NCI-H2227 (cell line): ENCODE data around the gene OPTN.
"Not testable (repeated sequence)": the region's sequence is repeated elsewhere in the genome, so short reads cannot be mapped to it uniquely, and the experiment has no call there.

Experiments
- DNase-seq: peaks from one replicate; lab custom pipeline; 2025; ENCODE audit not compliant: unreplicated experiment; lab: John Stamatoyannopoulos, UW

Gene OPTN

DNA sequence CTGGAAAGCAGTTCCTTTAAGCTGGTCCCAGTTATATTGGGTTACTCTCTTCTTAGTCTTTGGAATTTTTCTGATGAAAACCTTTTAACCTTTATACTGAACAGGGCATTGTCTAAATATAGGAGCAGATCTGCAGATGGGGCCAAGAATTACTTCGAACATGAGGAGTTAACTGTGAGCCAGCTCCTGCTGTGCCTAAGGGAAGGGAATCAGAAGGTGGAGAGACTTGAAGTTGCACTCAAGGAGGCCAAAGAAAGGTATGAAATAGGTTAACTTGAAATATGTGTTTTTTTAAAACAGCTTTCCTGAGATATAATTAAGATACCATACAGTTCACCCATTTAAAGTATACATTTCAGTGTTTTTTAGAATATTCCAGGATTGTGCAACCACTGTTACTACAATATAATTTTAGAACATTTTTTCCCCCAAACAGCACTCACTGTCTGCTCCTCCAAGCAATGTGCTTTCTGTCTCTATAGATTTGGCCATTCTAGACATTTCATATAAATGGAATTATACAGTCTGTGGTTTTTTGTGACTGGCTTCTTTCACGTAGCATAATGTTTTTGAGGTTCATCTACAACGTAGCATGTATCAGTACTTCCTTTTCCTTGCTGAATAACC, 18.9 kb downstream of the OPTN start:
- DNase-seq: no peak

DNA sequence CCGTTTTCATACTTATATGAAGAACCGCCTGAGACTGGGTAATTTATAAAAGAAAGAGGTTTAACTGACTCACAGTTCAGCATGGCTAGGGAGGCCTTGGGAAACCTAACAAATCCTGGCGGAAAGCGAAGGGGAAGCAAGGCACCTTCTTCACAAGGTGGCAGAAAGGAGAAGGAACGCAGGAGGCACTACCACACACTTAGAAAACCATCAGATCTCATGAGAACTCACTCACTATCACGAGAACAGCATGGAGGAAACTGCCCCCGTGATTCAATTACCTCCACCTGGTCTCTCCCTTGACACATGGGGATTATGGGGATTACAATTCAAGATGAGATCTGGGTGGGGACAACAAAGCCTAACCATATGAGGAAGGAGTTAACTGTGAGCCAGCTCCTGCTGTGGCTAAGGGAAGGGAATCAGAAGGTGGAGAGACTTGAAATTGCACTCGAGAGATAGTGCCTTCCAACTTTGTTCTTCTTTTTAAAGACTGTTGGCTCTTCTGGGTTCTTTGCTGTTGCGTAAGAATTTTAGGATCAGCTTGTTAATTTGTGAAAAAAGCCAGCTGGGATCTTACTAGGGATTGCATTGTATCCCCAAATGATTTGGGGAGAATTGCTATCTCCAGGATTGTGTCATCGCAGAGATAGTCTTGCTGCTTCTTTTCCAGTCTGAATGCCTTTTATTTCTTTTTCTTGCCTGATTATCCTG, 21.0 kb downstream of the OPTN start:
- DNase-seq: no peak

DNA sequence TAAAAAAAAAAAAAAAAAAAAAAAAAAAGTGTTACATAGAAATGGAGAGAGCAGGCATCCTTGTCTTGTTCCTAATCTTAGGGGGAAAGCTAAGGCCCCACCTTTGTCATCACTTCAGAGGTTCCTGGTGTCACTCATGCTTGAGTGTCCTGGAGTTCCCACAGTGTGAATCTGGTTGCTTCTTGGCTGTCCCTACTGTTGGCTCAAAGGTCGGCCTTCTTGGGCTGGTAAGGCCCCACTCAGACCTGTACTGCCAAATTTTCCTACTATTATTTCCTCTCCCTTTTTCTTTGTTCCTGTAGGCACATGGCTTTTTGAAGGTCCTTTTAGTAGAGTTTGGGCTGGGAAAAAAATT, 21.5 kb downstream of the OPTN start:
- no peak for DNase-seq

DNA sequence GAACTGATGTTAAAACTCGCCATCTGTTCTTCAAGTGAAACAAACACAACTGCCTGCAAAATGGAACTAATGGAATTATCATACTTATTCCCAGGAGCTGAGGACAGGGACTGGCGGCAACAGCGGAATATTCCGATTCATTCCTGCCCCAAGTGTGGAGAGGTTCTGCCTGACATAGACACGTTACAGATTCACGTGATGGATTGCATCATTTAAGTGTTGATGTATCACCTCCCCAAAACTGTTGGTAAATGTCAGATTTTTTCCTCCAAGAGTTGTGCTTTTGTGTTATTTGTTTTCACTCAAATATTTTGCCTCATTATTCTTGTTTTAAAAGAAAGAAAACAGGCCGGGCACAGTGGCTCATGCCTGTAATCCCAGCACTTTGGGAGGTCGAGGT, 36.7 kb downstream of the OPTN start:
- DNase-seq: no peak

DNA sequence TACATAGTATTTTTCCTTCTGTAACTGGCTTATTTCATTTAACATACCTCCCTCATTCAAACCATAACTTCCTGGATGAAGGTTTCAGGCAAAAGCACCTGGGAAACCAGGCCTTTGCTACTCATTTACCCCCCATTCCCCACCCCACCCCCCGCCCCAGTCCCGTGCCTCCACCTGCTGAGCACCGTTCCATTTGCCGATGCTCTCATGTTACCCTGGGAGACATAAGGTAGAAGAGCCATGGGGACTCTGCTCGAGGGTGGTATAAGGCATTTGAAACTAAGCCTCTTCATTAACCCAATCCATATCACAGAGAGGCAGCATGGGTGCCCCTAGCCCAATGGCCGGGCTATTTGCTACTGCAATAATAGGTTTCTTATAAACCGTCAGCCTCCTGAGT, 39.2 kb downstream of the OPTN start:
- no peak for DNase-seq

DNA sequence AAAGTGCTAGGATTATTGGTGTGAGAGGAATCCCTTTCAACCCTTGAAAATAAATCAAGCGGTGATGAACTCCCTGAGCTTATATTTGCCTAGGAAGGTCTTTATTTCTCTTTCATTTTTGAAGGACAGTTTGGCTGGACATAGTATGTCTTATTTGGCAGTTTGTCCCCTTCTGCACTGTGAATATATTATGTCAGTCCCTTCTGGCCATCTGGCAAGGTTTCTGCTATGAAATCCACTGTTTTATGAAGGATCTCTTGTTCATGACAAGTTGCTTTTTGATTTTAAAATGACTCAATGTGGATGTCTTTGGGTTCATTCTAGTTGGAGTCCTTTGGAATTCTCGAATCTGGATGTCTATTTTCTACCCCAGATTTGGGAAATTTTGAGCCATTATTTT, 39.7 kb downstream of the OPTN start:
- DNase-seq: no peak

DNA sequence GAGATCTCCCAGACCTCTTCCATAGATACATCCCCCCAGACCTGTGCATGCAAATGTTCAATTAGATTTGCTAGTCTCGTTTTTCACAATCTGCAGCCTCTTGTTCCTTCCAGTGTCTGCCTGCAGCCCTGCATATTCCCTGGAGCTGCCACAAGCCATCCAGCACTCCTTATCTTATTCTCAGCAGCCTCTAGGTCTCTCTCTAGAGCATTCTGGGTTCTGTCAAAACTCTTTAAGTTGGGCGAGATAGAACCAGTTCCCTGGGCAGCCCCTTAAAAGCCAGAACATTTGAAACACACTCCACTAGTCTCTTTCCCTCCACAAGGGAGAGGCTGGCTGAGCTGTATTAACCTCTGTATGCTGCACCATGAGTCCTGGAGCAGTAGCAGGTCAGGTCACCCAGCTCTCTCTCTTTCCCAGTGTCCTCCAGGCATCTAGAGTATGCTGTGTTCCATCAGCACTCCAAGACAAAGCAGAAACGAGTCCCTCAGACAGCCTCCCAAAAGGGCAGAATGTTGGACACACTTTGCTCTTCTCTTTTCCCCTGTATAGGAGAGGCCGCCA, 40.7 kb downstream of the OPTN start:
- no peak for DNase-seq

DNA sequence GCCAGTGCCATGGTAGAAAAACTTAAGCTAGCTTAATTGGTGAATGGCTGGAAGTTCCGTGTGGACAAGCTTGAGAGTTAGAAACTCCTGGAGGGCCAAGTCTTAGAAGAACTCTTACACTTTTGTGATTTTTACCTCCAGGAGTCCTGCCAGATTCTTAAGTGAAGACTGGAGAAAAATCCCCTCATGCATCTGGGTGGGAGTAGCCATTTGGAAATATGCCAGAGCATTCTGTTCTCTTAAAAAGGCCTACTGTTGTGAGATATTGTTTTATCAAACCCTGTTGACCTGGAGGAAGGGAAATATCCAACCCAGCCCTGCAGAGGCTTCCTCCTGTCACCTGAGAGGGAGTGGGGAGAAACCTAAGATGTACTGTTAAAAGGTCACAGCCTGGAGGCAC, 43.8 kb downstream of the OPTN start:
- DNase-seq: no peak

DNA sequence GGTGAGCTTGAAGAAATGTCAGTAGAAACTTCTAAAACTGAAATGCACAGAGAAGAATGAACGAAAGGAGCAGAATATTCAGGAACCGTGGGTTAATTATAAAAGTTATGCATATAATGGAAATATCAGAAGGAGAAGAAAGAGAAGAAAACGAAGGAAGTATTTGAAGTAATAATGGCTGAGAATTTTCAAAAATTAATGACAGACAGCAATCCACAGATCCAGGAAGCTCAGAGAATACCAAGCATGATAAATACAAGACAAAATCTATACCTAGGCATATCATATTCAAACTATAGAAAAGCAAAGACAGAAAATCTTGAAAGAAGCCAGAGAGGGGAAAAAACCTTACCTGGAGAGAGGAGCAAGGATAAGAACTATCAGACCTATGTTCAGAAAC, 44.9 kb downstream of the OPTN start:
- DNase-seq: no peak

DNA sequence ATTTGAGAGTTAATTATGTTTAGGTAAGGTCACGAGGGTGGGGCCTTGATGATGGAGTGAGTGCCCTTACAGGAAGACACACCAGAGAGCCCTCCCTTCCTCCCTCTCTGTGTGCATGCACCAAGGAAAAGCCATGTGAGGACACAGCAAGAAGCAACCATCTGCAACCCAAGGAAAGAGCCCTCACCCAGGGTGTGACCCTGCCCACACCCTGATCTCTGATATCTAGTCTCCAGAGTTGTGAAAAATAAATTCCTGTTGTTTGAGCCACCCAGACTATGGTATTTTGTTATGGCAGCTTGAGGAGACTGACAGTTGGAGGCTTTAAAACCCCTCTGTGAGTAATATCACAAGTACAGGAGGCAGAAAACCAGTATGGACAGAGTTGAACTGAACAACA, 46.4 kb downstream of the OPTN start:
- no peak for DNase-seq

DNA sequence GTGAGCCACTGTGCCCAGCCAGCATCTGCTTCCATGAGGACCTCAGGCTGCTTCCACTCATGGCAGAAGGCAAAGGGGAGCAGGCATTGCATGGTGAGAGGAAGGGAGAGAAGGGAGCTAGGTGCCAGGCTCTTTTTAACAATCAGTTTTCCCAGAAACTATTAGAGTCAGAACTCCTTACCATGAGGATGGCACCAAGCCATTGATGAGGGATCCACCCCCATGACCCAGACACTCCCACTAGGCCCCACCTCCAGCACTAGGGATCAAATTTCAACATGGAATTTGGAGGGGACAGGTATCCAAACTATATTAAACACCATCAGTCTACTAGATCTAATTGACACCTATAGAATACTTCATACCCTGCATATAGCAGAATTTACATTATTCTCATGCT, 47.2 kb downstream of the OPTN start:
- no peak for DNase-seq

DNA sequence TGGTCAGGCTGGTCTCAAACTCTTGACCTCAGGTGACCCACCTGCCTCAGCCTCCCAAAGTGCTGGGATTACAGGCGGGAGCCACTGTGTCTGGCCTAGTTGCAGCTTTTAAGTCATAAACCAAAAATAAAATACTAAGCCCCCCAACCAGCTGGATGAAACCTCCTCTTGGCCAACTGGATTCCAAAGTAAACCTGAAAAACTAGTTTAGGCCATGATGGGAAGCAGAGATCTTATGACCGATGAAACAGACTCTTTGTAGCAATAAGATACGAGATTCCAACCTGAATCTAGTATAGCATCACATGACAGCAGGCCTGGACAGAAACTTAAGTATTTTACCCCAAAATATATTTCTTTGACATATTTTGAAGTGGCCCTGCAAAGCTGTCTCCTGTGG, 52.3 kb downstream of the OPTN start:
- no peak for DNase-seq

DNA sequence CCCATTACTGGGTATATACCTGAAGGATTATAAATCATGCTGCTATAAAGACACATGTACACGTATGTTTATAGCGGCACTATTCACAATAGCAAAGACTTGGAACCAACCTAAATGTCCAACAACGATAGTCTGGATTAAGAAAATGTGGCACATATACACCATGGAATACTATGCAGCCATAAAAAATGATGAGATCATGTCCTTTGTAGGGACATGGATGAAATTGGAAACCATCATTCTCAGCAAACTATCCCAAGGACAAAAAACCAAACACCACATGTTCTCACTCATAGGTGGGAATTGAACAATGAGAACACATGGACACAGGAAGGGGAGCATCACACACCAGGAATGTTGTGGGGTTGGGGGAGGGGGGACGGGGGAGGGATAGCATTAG, 55.9 kb downstream of the OPTN start:
- not testable (repeated sequence) for DNase-seq

DNA sequence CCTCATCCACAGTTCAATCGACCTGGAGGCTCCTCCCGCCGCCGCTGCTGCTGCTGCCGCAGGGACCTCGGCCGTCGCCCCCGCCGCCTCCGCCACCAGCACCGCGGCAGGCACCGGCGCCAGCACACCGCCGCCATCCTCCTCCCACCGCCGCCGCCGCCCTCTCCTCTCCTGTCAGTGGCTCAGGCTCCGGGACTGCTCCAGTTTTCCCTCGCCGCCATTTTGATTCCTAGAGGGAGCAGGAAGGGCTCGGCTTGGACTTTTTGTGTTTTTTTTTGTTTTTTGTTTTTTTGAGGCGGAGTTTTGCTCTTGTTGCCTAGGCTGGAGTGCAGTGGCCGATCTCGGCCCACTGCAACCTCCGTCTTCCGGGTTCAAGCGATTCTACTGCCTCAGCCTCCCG, 58.4 kb downstream of the OPTN start:
- peak; percentile 54 for DNase-seq

DNA sequence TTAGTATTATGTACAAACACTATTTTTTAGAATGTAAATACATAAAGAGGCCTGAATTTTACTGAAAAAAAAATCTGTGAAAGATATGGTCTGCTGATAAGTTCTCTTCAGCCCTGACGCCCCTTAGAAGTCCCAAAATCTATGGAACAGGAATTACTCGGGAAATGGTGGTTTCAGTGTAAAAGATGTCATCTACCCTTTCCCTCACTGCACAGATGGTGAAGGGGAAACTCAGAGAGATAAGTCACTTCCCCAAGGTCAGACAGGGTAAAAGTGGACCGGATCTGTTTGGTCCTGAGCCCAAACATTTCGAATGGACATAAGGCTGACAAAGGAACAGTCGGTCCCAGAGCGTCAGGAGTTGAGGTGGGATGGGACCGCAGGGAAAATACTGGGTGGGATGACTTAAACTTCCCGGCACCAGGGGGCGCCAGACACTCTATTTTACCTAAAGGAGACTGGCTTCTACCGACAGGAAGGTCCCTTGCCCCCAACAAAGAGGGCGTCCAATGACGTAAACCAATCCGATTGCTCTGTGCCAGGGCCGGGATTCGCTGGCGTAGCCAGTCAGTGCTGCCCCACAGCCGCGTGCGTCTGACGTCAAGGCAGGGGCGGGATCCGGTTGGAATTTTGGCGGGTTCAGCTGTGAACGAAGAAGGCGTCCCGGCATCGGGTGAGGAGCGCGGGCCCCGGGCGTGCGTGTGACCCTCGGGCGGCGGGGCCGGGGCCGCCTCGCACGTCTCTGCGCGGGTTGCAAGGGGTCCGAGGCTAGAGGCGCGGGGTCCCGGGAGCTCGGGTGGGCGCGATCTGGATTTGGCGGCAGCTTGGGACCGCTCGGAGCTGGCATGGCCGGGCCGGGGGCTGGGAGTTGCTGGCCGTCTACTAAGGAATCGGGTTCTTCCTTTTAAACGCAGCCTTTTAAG, 61.2 kb downstream of the OPTN start, which contains the start of gene MCM10:
MCM10 (plus strand) TSS at position 625 of the 923 bp plus-strand sequence. CDS start 2,645 bp downstream, outside the sequence.
- peak; percentile 98 for DNase-seq

DNA sequence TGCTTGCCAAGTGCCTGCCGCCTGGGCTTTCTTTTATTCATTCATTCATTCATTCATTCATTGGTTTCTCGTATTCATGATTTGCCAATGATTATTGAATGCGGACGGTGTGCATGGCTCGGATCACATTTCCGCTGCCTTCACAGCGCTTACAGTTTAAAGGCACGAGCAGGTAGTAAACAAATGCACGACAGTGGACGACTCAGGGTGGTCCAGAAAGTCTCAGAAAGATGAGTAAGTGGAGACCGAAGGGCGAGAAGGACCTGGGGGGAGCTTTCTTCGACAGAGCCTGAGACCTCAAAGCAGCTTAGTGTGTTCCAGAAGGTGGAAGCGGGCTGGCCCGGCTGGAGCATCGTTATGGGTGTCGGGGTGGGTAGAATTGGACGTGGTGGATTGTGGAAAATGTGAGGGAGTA, 61.9 kb downstream of the OPTN start:
- no peak for DNase-seq

DNA sequence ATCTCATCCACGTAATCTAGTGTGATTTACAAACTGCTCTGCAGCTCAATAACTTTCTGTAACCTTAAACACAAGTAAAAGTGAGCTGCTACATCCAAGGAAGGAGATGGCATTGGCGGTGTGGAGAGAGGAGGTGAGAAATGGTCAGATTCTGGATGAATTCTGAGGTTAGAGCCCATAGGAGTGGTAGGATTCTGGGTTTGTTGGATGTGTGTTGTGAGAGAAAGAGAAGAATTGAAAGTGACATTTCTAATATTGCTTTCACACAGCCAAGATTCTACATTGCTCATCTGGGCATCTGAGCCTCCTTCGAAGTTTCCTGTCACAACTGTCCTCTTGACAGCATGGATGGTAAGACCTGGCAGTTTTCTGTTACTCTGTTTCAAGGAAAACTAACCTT, 63.9 kb downstream of the OPTN start:
- no peak for DNase-seq

DNA sequence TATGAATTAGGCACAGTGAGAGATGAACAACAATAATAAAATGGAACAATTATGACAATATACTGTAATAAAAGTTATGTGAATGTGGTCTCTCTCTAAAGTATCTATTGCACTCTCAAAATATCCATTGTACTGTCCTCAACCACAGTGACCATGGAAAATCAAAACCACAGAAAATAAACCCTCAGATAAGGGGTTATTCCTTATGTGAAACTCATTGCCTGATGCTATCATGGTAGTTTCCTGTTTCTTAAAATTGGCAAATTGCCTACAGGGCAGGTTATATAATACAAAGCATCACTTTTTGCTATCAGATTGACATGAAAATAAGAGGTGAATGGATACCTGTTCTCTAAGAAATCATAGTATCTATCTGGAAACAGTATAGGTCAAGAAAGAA, 65.2 kb downstream of the OPTN start:
- DNase-seq: no peak

DNA sequence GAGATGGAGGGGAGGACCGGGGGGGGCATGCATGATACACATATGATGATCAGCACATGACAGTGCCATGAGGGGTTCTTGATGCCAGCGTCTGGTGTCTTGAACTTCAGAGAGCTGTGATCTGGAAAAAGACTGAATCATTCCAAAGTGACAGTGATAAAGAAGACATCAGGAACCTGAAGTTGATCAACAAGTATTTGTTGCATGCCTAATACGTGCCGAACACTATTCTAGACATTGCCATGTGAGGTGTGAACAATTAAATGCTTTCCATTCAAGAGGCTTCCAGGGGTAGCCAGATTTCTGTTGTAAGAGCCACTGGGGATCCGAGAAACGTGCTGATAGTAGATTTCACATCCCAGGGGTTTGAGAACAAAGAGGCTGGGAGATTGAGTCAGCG, 67.6 kb downstream of the OPTN start:
- no peak for DNase-seq

DNA sequence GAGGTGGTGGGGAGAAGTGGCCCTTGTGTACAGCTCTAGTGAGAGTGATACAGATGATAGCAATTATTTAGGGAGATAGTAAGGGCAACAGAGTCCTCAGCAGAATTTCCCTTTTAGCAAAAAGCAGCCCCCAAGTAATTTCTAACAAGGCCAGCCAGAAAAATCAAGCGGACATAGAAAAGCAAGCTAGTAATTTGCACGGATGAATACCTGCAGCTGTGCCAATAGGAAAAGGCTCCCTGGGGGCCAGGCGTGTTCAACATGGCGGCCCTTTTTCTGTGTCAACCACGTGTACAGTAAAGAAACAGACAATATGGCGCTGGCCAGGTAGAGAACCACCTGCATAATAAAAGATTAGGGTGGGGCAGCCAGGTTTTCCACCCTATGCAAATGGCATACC, 68.8 kb downstream of the OPTN start:
- DNase-seq: no peak

DNA sequence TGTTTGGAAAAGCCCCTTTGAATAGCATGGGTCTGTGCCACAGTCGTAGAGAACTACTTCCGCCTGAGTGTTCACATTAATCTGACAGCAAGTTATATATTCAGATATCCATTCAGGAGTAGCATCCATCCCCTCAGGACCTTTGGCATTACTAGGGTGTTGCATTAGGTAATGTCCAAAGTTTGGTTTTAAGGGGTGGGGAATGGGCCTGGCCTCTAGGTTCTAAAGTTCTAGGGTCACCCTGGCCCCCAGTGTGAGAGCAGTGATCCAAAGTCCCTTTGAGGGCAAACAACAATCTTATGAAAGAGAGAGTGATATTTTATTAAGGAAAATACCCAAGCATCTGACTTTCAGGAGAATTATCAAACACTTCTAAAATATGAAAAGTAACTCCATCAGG, 73.7 kb downstream of the OPTN start:
- DNase-seq: no peak

DNA sequence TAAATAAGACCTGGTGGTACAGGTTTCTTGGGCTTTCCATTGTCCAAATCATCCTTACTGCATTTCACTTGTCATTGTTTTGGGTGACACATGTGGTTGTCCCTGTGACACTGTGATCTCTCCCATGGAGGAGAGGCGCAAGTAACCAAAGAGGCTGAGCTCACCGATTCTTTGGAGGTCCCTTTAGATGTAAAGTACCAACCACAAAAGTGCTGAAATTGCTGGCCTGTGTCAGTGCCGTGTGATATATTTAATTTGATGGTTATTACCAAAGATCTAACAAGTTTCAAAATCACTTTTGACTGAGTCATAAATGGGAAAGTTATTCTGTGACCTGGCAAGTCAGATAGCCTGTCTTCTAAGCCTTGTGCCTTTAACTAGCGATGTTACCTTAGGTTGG, 80.8 kb downstream of the OPTN start:
- DNase-seq: no peak
